GM19467 (cell line): ENCODE measurements around the gene MIA.
"Not testable (repeated sequence)": the region's sequence is repeated elsewhere in the genome, so short reads cannot be mapped to it uniquely, and the experiment has no call there.

Source experiments
- ATAC-seq: cut with Tn5 transposase; IDR thresholded peaks from one replicate; pipeline ENCODE4 v1.9.1; 2021; ENCODE audit warnings: mild to moderate bottlenecking, moderate library complexity; ENCODE audit not compliant: unreplicated experiment

Gene MIA

GRCh38 chr19:40750058-40750873 lies 25.1 kb upstream of the MIA start, which contains the start of gene ACTMAP:
ACTMAP (minus strand) TSS chr19:40750477; CDS start chr19:40749803, 674 bp downstream.
- peak; percentile 78 for ATAC-seq

- peak; percentile 43 for ATAC-seq
Measured at GRCh38 chr19:40750874-40751537, 24.3 kb upstream of the MIA start, which contains the start of gene SNRPA. SNRPA (plus strand) TSS chr19:40751203; CDS start chr19:40751409, 206 bp downstream.

- no peak for ATAC-seq
Measured at GRCh38 chr19:40752257-40752781, 23.0 kb upstream of the MIA start.

- no peak for ATAC-seq
Measured at GRCh38 chr19:40754611-40755247, 20.6 kb upstream of the MIA start.

- no peak for ATAC-seq
Measured at GRCh38 chr19:40755248-40755624, 20.1 kb upstream of the MIA start.

- no peak for ATAC-seq
Measured at GRCh38 chr19:40755791-40756190, 19.5 kb upstream of the MIA start.

- ATAC-seq: no peak
Measured at GRCh38 chr19:40756502-40757110, 18.7 kb upstream of the MIA start.

GRCh38 chr19:40758491-40758890 lies 16.8 kb upstream of the MIA start:
- ATAC-seq: no peak

GRCh38 chr19:40759352-40759751 lies 16.0 kb upstream of the MIA start:
- ATAC-seq: no peak

GRCh38 chr19:40762754-40763470 lies 12.4 kb upstream of the MIA start:
- ATAC-seq: no peak

- ATAC-seq: no peak
Measured at GRCh38 chr19:40763526-40763925, 11.8 kb upstream of the MIA start.

GRCh38 chr19:40763963-40764362 lies 11.4 kb upstream of the MIA start:
- ATAC-seq: no peak

- not testable (repeated sequence) for ATAC-seq
Measured at GRCh38 chr19:40766385-40766784, 8.9 kb upstream of the MIA start.

GRCh38 chr19:40768869-40769268 lies 6.5 kb upstream of the MIA start:
- ATAC-seq: no peak

- not testable (repeated sequence) for ATAC-seq
Measured at GRCh38 chr19:40771101-40771862, 4.0 kb upstream of the MIA start.

- no peak for ATAC-seq
Measured at GRCh38 chr19:40775632-40776022, 306 bp downstream of the MIA start.

GRCh38 chr19:40776364-40776763 lies 1.0 kb downstream of the MIA start:
- no peak for ATAC-seq

- peak; percentile 52 for ATAC-seq
Measured at GRCh38 chr19:40776932-40777644, 1.8 kb downstream of the MIA start.

GRCh38 chr19:40777645-40777936 lies 2.3 kb downstream of the MIA start:
- ATAC-seq: no peak
